Stimulated activated CD8-positive, alpha-beta memory T cell treated with anti-CD3 and anti-CD28 coated beads, Interleukin-4, amount 100 ng/mL, for 4 hours (primary cell): ENCODE data around the gene HIVEP1.
A peak's percentile ranks its signal among the peaks of the same experiment; 100 is the strongest.

Source experiments
- DNase-seq, 2 donors: peaks; one replicate each; pipeline ENCODE4 v3.0.0-alpha.2; 2020; ENCODE audit warnings: low read depth in 2 of 2, low spot score in 1 of 2

The HIVEP1 gene

GRCh38 chr6:12047792-12048432 lies 35.8 kb downstream of the HIVEP1 start:
- DNase-seq: no peak

DNA sequence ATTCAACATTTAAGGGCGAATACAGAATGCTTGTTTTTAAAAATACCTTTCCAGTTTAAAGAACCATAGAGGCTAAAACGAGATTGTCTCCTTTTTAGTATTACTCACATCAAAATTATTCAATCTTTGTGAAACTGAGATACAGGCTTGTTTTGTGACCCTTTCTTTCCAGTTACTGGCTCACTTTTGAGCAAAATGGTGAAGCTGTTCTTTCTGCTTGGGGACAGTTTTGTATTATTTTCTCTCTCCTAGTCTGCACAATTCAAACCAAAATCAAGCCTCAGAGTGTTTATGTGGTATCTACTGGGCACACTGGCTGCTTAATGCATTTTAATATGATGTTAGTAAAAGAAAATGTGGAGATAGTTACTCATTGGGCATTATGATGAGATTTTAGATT lies 36.5 kb downstream of the HIVEP1 start:
- no peak for DNase-seq

- DNase-seq: no peak
Measured at GRCh38 chr6:12049165-12049564, 37.1 kb downstream of the HIVEP1 start.

DNA sequence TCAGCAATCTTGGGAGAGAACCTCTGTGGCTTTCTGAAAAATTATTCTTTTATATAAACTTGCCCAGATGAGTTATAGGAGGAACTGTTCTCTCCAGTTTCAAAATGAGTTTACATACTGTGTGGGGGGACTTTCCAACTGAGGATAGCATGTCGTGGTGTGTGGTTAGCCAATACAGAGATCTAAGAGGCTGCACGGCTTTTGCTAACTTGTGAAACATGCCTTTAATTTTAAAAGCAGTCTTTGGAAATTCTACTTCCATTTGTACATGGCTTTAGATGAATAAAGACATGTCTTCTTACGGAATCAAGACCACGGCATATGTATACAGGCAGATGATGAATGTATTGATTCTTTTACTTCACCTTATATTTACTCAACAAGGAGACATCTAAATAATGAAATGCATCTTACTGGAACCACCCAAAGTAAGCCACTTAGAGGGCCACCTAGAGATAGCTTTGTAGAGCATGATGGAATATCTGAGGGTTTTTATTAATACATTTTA lies 39.8 kb downstream of the HIVEP1 start:
- DNase-seq: peak in 1 of 2 donors; percentile 13

GRCh38 chr6:12058172-12058961 lies 46.3 kb downstream of the HIVEP1 start:
- DNase-seq: no peak

DNA sequence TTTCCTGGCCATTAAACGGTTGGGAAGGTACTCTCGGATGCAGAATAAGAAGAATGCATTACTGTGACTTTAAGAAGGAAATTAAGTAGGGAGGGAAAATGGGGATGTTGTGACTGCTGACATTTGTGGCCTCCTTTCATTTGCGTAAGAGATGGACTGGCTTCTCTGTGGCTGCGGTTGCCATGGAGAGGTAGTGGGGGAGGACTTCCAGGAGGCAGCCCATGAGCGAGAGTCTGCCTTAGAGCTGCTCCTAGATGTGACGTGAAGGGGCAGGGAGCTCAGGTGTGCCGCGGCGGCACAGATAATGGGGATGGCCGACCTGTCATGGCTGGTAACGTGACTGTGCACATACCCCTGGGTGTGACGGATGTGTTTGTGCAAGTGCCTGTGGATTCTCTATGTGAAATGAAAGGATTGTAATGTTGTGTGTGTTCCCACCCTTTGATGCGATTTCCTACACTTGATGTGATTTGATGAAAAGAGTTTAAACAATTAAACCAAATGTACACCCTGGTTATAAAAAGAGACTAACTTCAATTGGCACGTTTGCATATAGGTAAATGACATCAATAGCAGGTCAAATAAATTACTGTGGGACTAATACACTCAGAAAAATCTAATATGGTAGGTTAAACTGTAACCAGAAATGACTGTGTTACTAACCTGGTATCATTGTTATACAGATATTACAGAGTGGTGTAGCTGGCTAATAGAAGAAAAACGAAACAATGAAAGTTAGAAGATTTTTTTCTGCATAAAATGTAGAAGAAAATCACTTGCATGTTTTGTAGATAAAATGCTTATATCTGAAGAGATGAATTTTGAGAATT lies 48.9 kb downstream of the HIVEP1 start:
- DNase-seq: peak; percentile 12 to 45

- no peak for DNase-seq
Measured at GRCh38 chr6:12062605-12063004, 50.5 kb downstream of the HIVEP1 start.

- no peak for DNase-seq
Measured at GRCh38 chr6:12064131-12064530, 52.0 kb downstream of the HIVEP1 start.

DNA sequence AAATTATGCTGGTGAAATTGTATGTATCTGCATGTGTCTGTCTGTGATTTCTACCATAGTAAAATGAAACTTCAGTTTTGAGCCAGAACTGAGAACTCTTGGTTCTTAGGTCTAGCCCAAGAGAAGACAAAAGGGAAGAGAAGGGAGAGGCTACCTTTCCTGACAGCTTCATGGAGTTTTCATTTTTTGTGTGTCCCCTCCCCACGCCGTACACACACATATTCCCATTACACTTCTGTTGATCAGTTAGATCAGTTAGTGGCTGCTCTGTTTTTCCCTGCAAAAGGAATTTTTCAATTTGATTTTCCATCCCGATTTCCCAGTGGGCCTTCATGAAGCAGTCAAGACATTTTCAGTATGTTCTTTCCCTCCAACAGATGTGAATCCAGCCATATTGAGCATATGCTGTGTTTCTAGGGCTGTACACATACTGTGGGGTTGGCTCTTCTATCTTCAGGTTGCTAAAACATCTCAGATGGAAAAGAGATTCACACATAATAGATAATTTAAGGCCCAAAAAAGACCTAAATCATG lies 52.5 kb downstream of the HIVEP1 start:
- no peak for DNase-seq

GRCh38 chr6:12065321-12066140 lies 53.4 kb downstream of the HIVEP1 start:
- no peak for DNase-seq

DNA sequence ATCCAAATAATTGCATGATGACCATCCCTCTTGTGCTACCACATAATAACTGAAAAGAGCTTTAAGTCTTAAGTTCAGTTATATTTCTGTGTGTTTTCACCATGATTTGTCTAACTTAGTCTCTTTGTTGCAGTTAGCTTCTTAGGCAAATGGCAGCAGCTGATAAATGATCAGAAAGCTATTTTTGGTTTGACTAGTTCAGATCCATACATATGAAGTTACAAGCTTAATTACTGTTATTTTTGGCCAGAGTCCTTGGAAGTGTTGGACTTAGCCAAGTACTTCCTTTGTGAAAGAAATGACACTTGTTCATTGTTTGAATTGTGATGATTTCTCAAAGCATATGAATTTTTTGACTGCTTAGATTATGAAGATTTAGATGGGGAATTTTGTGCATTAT lies 54.2 kb downstream of the HIVEP1 start:
- DNase-seq: no peak

DNA sequence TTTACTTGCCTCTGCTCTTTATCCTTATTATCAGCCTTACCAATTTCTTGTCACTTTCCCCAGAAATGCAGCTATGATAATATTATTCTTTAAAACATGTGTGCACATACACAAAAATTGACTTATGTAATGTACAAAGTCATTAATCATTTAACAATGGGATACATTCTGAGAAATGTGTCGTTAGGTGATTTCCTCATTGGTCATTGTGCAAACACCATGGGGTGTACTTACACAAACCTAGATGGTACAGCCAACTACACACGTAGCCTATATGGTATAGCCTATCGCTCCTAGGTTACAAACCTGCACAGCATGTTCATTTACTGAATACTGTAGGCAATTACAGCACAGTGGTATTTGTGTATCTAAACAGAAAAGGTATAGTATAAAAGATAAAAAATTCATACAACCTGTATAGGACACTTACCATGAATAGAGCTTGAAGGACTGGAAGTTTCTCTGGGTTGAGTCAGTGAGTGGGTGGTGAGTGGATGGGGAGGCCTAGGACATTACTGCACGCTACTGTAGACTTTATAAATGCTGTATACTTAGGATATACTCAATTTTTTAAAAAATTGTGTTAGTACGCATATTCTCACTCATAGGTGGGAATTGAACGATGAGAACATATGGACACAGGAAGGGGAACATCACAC lies 56.9 kb downstream of the HIVEP1 start:
- no peak for DNase-seq

- no peak for DNase-seq
Measured at GRCh38 chr6:12069891-12070529, 57.9 kb downstream of the HIVEP1 start.

- DNase-seq: no peak
Measured at GRCh38 chr6:12071064-12071615, 59.0 kb downstream of the HIVEP1 start.

- no peak for DNase-seq
Measured at GRCh38 chr6:12075067-12075563, 63.0 kb downstream of the HIVEP1 start.

- DNase-seq: no peak
Measured at GRCh38 chr6:12077021-12077710, 65.1 kb downstream of the HIVEP1 start.

DNA sequence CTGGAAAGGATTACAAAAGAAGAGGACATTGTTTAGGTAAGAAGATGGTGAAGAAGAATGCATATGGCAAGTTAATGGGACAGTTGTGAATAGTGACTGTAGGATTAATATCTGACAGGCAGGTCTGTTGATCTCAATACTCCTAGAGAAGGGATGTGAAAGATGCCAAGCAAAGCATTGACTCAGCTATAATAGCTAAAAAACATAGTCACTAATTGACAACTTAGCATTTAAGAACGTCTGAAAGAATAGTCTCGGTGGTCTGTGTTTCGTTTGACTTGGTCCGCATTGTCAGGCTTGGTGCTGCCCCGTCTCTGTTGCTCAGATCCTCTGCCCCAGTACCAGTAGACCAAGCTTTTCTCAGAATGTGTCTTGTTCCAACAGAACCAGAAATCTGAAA lies 65.9 kb downstream of the HIVEP1 start:
- no peak for DNase-seq

- no peak for DNase-seq
Measured at GRCh38 chr6:12081771-12082170, 69.7 kb downstream of the HIVEP1 start.
